NB4 (cell line): ENCODE data around the gene TNFRSF1B.

Source experiments
- CTCF ChIP-seq: IDR thresholded peaks from one replicate; pipeline ENCODE4 v1.5.1; 2012; ENCODE audit warnings: low read depth, low read length
- MAX ChIP-seq: IDR thresholded peaks from 2 replicates; pipeline ENCODE4 v1.6.1; 2011; ENCODE audit warnings: low read depth, low read length
- MYC ChIP-seq: IDR thresholded peaks from 2 replicates; pipeline ENCODE4 v1.6.1; 2011; ENCODE audit warnings: low read depth, low read length
- POLR2A ChIP-seq: IDR thresholded peaks from 2 replicates; pipeline ENCODE4 v1.6.1; 2011; ENCODE audit warnings: mild to moderate bottlenecking; ENCODE audit not compliant: insufficient read length; ENCODE audit errors: extremely low read depth

GRCh38 chr1:12142141-12142823 lies 24.5 kb upstream of the TNFRSF1B start:
- TF ChIP-seq MAX (no peak), CTCF (no peak), POLR2A (no peak), MYC (no peak)
